ENCODE results near the gene NOP56.
"Not testable (repeated sequence)": the region's sequence is repeated elsewhere in the genome, so short reads cannot be mapped to it uniquely, and the experiment has no call there.

NOP56 gene

GRCh38 chr20:2640899-2641298 is 11.5 kb upstream of the NOP56 start:
- no peak for DNase-seq (ENCODE audit: low read depth)

DNA sequence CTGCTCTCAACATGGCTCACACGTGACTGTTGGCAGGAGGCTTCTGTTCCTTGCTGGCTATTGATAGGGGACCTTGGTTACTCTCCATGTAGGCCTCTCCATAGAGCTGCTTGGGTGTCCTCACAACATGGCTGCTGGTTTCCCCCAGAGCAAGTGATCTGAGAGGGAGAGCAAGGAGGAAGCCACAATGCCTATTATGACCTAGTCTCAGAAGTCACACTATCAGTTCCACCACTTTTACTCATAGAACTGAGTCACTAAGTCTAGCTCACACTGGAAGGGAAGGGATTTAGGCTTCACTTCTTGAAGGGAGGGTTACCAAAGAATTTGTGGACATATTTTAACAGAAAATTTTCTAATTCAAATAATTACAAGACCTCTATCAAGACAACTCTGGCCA is 8.7 kb upstream of the NOP56 start:
- DNase-seq (ENCODE audit: low read depth), result no peak

GRCh38 chr20:2652724-2653555 is 508 bp downstream of the NOP56 start:
- no peak for DNase-seq (ENCODE audit: low read depth)

DNA sequence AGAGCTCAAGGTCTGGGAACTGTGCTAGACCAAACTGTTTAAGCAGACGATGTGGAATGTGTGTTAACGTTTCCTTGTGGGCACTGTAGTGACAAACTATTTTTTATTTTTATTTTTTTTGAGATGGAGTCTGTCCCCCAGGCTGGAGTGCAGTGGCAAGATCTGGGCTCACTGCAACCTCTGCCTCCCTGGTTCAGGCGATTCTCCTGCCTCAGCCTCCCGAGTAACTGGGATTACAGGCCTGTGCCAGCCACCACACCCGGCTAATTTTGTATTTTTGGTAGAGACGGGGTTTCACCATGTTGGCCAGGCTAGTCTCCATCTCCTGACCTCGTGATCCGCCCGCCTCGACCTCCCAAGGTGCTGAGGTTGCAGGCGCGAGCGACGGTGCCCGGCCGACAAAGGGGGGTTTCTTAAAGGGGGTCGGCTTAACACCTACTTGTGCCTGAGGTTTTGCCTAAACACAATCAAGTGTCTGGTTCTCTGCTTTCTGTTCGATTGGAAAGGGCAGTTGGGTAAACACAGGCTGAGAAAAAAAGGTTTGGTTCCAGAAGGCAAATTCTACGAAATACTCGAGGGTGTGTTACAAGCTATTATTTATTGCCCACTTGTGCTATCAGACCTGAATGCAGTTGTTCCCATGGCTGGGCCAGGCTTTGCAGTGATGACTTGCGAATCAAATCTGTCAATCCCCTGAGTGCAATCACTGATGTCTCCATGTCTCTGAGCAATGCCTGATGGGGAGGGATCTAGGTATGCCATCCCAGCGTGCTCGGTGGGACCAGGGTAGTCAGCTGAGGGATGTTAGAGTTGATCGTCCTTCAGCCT is 1.3 kb downstream of the NOP56 start:
- no peak for DNase-seq (ENCODE audit: low read depth)

DNA sequence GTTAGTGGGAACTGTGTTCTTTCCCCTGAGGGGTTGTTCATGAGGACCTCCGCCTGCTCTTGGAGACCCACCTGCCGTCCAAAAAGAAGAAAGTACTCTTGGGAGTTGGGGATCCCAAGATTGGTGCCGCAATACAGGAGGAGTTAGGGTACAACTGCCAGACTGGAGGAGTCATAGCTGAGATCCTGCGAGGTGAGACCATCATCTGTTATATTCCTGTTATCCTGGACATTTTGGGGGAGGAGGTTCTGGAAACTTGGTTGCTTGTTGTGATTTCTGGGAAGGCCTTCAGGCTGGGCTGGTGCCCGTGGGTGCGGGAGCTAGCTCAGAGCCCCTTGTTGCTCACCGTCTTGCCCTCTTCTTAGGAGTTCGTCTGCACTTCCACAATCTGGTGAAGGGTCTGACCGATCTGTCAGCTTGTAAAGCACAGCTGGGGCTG is 2.0 kb downstream of the NOP56 start:
- DNase-seq (ENCODE audit: low read depth), result no peak

DNA sequence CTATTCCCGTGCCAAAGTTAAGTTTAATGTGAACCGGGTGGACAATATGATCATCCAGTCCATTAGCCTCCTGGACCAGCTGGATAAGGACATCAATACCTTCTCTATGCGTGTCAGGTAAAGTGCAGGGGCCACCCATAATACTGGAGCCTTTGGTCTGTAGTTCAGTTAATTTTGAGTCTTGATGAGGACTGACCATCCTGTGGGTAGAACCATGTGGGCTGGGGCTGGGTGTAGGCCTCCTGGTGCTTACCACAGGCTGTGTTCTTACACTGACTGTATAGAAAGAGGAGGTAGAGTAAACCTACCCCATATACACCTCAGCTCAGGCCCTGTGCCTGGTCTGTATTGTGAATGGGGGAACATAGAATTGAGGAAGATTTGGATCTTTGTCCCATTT is 2.4 kb downstream of the NOP56 start:
- DNase-seq (ENCODE audit: low read depth), result no peak

- DNase-seq (ENCODE audit: low read depth), result no peak
These were observed 3.1 kb downstream of the NOP56 start for GRCh38 chr20:2655331-2656116.

- no peak for DNase-seq (ENCODE audit: low read depth)
These were observed 4.2 kb downstream of the NOP56 start for GRCh38 chr20:2656471-2657117.

- DNase-seq (ENCODE audit: low read depth), result no peak
These were observed 4.8 kb downstream of the NOP56 start for GRCh38 chr20:2657241-2657640.

DNA sequence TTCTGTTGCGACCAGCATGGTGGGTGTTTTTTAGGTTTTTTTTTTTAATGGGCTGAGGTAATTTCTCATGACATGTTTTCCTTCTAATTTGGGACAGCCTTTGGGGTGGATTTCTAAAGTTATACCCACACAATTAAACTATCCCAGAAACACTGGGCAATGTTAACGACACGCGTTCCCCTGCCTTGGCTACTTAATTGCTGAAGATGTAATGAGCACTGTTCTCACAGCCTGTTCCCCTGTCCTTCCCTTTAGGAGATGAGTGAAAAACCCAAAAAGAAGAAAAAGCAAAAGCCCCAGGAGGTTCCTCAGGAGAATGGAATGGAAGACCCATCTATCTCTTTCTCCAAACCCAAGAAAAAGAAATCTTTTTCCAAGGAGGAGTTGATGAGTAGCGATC is 5.2 kb downstream of the NOP56 start:
- DNase-seq (ENCODE audit: low read depth), result no peak

GRCh38 chr20:2658414-2659354 is 6.3 kb downstream of the NOP56 start:
- no peak for DNase-seq (ENCODE audit: low read depth)

DNA sequence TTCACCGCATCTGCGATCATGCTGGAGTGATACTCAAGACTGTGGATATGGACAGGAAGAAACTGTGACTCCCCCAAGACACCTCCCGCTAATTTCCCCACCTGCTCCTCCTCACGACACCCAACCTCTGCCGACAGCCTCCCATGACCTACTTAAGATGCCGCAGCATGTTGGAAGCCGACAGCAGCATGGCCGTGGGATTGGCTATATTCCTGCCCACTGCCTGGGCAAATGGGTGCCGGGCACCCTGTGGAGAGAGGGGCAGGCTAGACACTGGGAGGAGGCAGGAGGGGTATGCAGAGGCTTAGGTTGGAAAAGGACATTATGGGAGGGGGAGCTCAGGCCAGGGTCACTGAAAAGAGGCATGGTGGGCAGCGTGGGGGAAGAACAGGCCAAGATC is 7.1 kb downstream of the NOP56 start:
- DNase-seq (ENCODE audit: low read depth), result no peak

- DNase-seq (ENCODE audit: low read depth), result no peak
These were observed 11.0 kb downstream of the NOP56 start for GRCh38 chr20:2663364-2663886.

DNA sequence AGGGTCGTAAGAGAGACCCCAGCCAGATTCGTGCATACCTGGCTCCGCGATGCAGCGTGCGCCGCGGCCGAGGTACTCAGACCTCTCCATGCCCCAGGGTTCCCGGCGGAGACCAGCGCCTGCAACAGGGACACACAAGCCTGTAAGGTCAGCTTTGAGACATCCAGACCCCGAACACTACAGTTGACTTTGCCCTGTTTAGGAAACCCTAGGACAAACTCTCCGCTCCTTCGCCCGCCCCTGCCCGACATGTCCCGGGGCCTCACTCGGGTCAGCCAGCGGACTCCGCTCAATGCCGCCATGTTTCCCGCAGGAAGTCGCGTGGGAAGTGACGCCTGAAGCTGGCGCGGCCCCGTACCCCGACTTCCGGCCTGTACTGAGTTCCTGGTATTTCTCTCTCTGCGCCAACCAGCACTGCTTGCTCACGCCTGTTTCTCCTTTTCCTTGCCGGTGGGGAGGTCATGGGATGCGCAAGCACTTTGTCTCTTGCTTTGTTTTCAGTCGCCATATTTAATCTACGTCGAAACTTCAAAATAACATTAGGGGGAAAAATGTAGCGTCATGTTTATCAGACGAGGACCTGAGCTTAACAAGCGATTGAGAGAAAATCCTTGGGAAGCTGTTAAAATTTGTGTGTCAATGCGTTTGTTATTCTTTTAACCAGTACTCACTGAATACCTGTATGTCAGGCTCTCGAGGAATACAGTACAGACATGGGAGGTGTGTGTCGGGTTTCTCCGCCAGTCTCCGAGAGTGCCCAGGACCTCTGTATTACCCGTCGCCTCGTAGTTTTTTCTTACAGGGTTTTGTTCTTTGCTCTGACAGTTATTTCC is 11.7 kb downstream of the NOP56 start, which contains the start of gene IDH3B:
TSS of gene IDH3B (minus strand) at position 330 of the 833 bp plus-strand sequence. CDS start at position 302, 28 bp downstream.
- peak; percentile 67 for DNase-seq (ENCODE audit: low read depth)

GRCh38 chr20:2671977-2672376 is 19.5 kb downstream of the NOP56 start:
- DNase-seq (ENCODE audit: low read depth), result no peak

DNA sequence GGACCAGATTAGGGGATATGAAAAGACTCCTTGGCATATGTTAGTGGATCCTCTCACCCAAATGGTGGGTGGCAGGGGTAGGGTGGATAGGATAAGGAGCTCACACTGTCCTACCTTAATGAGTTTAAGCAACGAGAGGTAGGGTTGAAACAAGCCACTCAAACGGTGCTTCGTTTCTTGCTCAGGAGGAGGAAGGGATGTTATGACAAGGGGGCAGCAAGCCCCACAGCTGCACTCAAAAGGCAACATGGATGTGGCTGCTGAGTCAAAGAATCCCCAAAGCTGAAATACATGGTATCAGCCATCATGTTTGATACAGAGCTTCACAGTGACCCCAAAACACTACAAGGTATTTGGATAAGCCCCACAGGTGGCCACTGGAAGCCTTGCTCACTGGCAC is 20.0 kb downstream of the NOP56 start:
- no peak for DNase-seq (ENCODE audit: low read depth)

DNA sequence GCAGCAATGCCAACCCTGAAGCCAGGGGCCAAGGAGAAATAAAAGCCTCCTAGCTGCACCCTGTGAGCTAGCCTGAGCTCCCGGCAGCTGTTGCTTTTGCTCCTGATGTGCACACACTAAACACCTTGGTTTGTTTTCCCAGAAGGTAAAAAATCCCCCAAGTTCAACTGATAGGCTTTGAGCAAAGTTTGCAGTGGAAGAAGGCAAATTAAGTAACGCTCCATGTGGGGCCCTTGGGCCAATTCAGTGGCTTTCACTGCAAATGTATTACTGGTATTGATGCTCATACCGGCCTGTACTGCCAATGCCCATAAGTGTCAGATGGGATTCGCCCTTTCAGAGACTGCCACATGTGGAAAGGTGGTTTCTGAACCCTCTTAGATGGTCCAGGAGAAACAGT is 21.0 kb downstream of the NOP56 start:
- no peak for DNase-seq (ENCODE audit: low read depth)

DNA sequence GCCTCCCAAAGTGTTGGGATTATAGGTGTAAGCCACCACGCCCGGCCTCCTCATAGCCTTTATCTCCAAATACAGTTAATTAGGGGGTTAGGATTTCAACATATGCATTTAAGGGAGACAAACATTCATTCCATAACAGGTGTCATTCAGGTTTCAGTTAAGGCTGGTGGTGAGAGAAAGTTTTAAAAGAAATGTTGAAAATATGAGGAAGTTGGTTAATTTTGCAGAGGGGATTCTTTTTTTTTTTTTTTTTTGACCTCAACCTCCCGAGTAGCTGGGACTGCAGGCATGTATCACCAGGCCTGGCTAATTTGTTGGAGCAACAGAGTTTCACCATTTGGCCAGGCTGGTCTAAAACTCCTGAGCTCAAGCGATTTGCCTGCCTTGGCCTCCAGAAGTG is 27.6 kb downstream of the NOP56 start:
- no peak for DNase-seq (ENCODE audit: low read depth)

GRCh38 chr20:2682040-2682439 is 29.6 kb downstream of the NOP56 start:
- not testable (repeated sequence) for DNase-seq (ENCODE audit: low read depth)
